Left lung (tissue), 10 donors: Measurements from ENCODE around the gene SOCS7. TPM values are rescaled to one million over a fixed set of nuclear protein-coding genes. Genes with fewer than 3 reads are reported as not detected.
A peak's percentile ranks its signal among the peaks of the same experiment; 100 is the strongest.

Experiments
- ATAC-seq: fragments of 200-7000 bp; cut with Tn5 transposase; one replicate; pipeline ENCODE4 v1.9.1; 2020; ENCODE audit warnings: moderate library complexity
- DNase-seq, 4 donors: peaks; one replicate each; pipeline ENCODE4 v3.0.0-alpha.2; 2013 to 2020
- H3K27ac ChIP-seq, 2 donors: fragments of 200-600 bp; sonication (generic) in 1 of 2; one replicate each; pipeline versions ENCODE4 v1.5.0 to v1.8.0; 2020 to 2021
- H3K27me3 ChIP-seq, 2 donors: fragments of 200-600 bp; sonication (generic) in 1 of 2; one replicate each; pipeline versions ENCODE4 v1.5.0 to v1.8.0; 2020 to 2021
- H3K36me3 ChIP-seq, 2 donors: fragments of 200-600 bp; sonication (generic) in 1 of 2; one replicate each; pipeline versions ENCODE4 v1.5.0 to v1.8.0; 2020 to 2021
- H3K4me1 ChIP-seq, 2 donors: fragments of 200-600 bp; one replicate each; pipeline ENCODE4 v1.8.0; 2021
- H3K4me3 ChIP-seq, 2 donors: fragments of 200-600 bp; sonication (generic) in 1 of 2; one replicate each; pipeline versions ENCODE4 v1.5.0 to v1.8.0; 2020 to 2021; ENCODE audit warnings: mild to moderate bottlenecking in 1 of 2
- H3K9me3 ChIP-seq, 2 donors: fragments of 200-600 bp; sonication (generic) in 1 of 2; one replicate each; pipeline versions ENCODE4 v1.5.0 to v1.8.0; 2020 to 2021
- CTCF ChIP-seq, 2 donors: fragments of 200-600 bp; sonication (generic) in 1 of 2; IDR thresholded peaks; one replicate each; pipeline versions ENCODE4 v1.5.0 to v1.8.0; 2021; ENCODE audit warnings: antibody characterized with exemption in 2 of 2
- intact Hi-C, 2 donors: fragments of 100-400 bp; cut with DNase I; formaldehyde crosslinking; loops; one replicate each; pipeline versions ENCODE4 v1.11.2 to v1.14.2; 2022
- polyA plus RNA-seq, 6 donors: library from polyadenylated mRNA; unstranded; fragments of 120-200 nt; gene quantifications; one replicate each; pipeline ENCODE4 v1.2.1, GENCODE V29; 2013; ENCODE audit not compliant: insufficient read length in 6 of 6
- total RNA-seq, 2 donors: library from RNA; stranded (reverse); fragmentation: NEBNext Ultra II Directional; extraction: Animal tissue kit (Norgen Biotek cat#: 25700); gene quantifications; one replicate each; pipeline ENCODE4 v1.2.1, GENCODE V29; 2021
- donor health status: DM: no; HTN: yes; CAD: no.
- donor health status: DM: no; HTN: no; CAD: no.

SOCS7 gene
- total and polyA plus RNA-seq, 8 donors, result 14.1 to 22.6 (median 19.5) TPM

- no peak for TF ChIP-seq CTCF (IDR thresholded peaks at IDR 0.05)
- Histone ChIP-seq H3K4me1 (peaks cover 37 to 82% of the 10 kb centered on the region in 2 donors), H3K27ac (peak overlapping the region; percentile 73 to 80), H3K27me3 (peaks cover 0 to 29% of the 10 kb centered on the region in 2 donors), H3K36me3 (no peaks in the 10 kb centered on the region), H3K4me3 (peak overlapping the region in 1 of 2 donors; percentile 3), H3K9me3 (no peaks in the 10 kb centered on the region)
- DNase-seq (peak in 2 of 4 donors; percentile 53 to 82), ATAC-seq (peak; percentile 16)
- intact Hi-C loops, result no loop called here
These were observed 100.3 kb downstream of the SOCS7 start for GRCh38 chr17:38451840-38452529.

- Histone ChIP-seq H3K4me1 (peaks cover 33 to 76% of the 10 kb centered on the region in 2 donors), H3K4me3 (no peak overlapping the region), H3K27me3 (peaks cover 0 to 29% of the 10 kb centered on the region in 2 donors), H3K9me3 (no peaks in the 10 kb centered on the region), H3K27ac (peak overlapping the region in 1 of 2 donors; percentile 73), H3K36me3 (no peaks in the 10 kb centered on the region)
- no peak for ATAC-seq
- intact Hi-C loops, result no loop called here
- DNase-seq, result no peak
- TF ChIP-seq CTCF (IDR thresholded peaks at IDR 0.05), result no peak
These were observed 101.1 kb downstream of the SOCS7 start for GRCh38 chr17:38452719-38453118.

GRCh38 chr17:38453951-38454421, 102.3 kb downstream of the SOCS7 start:
- intact Hi-C loops, result no loop called here
- Histone ChIP-seq H3K9me3 (no peaks in the 10 kb centered on the region), H3K4me1 (peaks cover 29 to 64% of the 10 kb centered on the region in 2 donors), H3K27me3 (peaks cover 0 to 29% of the 10 kb centered on the region in 2 donors), H3K36me3 (peaks cover 0 to 12% of the 10 kb centered on the region in 2 donors), H3K4me3 (peak overlapping the region; percentile 19 to 41), H3K27ac (peak overlapping the region; percentile 53 to 58)
- DNase-seq (no peak), ATAC-seq (no peak)
- TF ChIP-seq CTCF (IDR thresholded peaks at IDR 0.05), result no peak

- Histone ChIP-seq H3K4me3 (peak overlapping the region; percentile 19 to 41), H3K36me3 (peaks cover 0 to 16% of the 10 kb centered on the region in 2 donors), H3K27me3 (peaks cover 0 to 29% of the 10 kb centered on the region in 2 donors), H3K4me1 (peaks cover 29 to 59% of the 10 kb centered on the region in 2 donors), H3K27ac (peak overlapping the region; percentile 53 to 58), H3K9me3 (no peaks in the 10 kb centered on the region)
- peak; percentile 80 for ATAC-seq
- peak in 2 of 4 donors; percentile 71 to 88 for DNase-seq
- TF ChIP-seq CTCF (IDR thresholded peaks at IDR 0.05), result no peak
- intact Hi-C loops, result no loop called here
These were observed 102.9 kb downstream of the SOCS7 start for GRCh38 chr17:38454532-38454931.

Other genes starting within 250 kb of the SOCS7 start
- not detected for gene TBC1D3E, start 223.9 kb upstream of the SOCS7 start, total RNA-seq
- under 1 TPM in 2 of 6 donors, not detected in 4; 0.20 to 0.21 TPM for gene TBC1D3E, start 223.9 kb upstream of the SOCS7 start, polyA plus RNA-seq
- gene TBC1D3, start 159.3 kb upstream of the SOCS7 start, total RNA-seq, result not detected
- not detected for gene TBC1D3, start 159.3 kb upstream of the SOCS7 start, polyA plus RNA-seq
- 10 to 100 TPM; 24.4 to 28.4 TPM for gene MRPL45, start 54.7 kb upstream of the SOCS7 start, total RNA-seq
- gene MRPL45, start 54.7 kb upstream of the SOCS7 start, polyA plus RNA-seq, result 10 to 100 TPM; 51.8 to 63.3 (median 58.7) TPM
- gene GPR179, start 7.9 kb upstream of the SOCS7 start, total RNA-seq, result under 1 TPM in 1 of 2 donors, not detected in 1; 0.50 TPM
- gene GPR179, start 7.9 kb upstream of the SOCS7 start, polyA plus RNA-seq, result under 1 TPM; 0.24 to 0.50 (median 0.32) TPM
- gene ARHGAP23, start 76.6 kb downstream of the SOCS7 start, total RNA-seq, result 10 to 100 TPM; 49.1 to 51.0 TPM
- 10 to 100 TPM; 27.7 to 49.0 (median 36.1) TPM for gene ARHGAP23, start 76.6 kb downstream of the SOCS7 start, polyA plus RNA-seq